ENCODE measurements around the gene PDIK1L.

Gene PDIK1L

DNA sequence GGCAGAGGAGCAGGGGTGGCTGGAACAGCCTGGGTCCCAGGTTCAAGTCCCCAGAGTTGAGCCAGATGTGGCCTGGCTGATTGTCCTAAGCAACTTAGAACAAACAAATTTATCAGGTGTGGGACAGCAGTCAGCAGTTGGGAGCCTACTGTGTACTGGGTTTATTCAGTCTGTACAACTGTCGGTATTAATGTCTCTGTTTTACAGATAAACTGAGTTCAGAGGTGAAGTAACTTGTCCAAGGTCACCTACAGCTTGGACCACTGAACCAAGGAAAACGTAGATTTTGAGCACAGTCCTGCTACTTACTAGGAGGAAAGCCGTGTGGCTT is 29.6 kb upstream of the PDIK1L start:
- peaks cover 56% of the 10 kb centered on the region for H3K27me3 ChIP-seq
- no peaks in the 10 kb centered on the region for H3K4me1 ChIP-seq (ENCODE audit: control insufficient read depth in 1 of 2, insufficient read depth in 1 of 2, low read depth in 1 of 2, low read length in 1 of 2)
- H3K27ac ChIP-seq: no peak overlapping the region
- TF ChIP-seq, protein P1, sequence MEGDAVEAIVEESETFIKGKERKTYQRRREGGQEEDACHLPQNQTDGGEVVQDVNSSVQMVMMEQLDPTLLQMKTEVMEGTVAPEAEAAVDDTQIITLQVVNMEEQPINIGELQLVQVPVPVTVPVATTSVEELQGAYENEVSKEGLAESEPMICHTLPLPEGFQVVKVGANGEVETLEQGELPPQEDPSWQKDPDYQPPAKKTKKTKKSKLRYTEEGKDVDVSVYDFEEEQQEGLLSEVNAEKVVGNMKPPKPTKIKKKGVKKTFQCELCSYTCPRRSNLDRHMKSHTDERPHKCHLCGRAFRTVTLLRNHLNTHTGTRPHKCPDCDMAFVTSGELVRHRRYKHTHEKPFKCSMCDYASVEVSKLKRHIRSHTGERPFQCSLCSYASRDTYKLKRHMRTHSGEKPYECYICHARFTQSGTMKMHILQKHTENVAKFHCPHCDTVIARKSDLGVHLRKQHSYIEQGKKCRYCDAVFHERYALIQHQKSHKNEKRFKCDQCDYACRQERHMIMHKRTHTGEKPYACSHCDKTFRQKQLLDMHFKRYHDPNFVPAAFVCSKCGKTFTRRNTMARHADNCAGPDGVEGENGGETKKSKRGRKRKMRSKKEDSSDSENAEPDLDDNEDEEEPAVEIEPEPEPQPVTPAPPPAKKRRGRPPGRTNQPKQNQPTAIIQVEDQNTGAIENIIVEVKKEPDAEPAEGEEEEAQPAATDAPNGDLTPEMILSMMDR (IDR thresholded peaks at IDR 0.05): no peak
- H3K36me3 ChIP-seq: no peaks in the 10 kb centered on the region
- no peaks in the 10 kb centered on the region for H3K9me3 ChIP-seq
- no peak overlapping the region for H3K4me3 ChIP-seq (ENCODE audit: low read depth in 1 of 2, low read length in 1 of 2)

DNA sequence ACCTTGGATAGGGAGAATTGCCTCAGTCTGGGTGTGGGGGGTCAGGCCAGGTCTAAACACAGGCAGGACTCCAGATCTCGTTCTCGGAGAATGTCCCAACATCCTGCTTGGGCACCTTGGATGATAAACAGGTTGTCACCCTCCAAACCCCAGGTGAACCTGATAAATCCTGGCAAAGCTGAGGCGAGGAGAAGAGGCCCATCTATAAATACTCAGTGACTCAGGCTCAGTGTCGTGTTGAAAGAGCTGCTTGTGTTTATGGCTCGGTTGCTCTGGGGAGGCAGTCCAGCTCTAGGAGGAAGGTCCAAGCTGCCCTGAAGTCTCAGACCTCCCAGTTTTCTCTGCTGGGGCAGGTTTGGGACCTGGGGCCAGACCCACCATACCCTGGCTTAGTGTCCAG is 28.4 kb upstream of the PDIK1L start:
- Histone ChIP-seq H3K27me3 (peaks cover 56% of the 10 kb centered on the region), H3K27ac (no peak overlapping the region), H3K4me3 (ENCODE audit: low read depth in 1 of 2, low read length in 1 of 2) (no peak overlapping the region), H3K9me3 (no peaks in the 10 kb centered on the region), H3K4me1 (ENCODE audit: control insufficient read depth in 1 of 2, insufficient read depth in 1 of 2, low read depth in 1 of 2, low read length in 1 of 2) (no peaks in the 10 kb centered on the region), H3K36me3 (no peaks in the 10 kb centered on the region)
- TF ChIP-seq, protein P1 (IDR thresholded peaks at IDR 0.05): no peak

DNA sequence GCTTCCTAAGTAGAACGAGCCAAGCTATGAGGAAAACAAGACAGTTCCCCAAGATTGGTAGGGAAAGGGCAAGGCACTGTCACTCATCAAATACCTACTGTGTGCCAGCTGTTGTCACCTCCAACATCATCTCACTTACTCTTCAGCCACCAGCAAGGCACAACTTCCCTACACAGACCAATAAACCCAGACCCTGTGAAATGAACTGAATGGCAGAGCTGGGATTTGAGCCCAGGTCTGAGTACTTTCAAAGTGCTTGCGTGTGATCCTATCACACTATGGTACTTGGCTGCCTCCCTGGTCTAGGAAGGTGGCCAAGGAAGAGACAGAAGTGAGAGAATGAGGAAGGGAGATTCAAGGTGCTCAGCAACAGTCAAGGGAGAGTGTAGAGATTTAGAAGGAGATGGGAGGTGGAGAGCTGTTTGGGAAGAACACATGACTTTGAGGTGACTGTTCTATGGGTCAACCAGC is 27.5 kb upstream of the PDIK1L start:
- Histone ChIP-seq H3K27ac (no peak overlapping the region), H3K27me3 (peaks cover 53% of the 10 kb centered on the region), H3K9me3 (no peaks in the 10 kb centered on the region), H3K4me1 (ENCODE audit: control insufficient read depth in 1 of 2, insufficient read depth in 1 of 2, low read depth in 1 of 2, low read length in 1 of 2) (no peaks in the 10 kb centered on the region), H3K36me3 (no peaks in the 10 kb centered on the region), H3K4me3 (ENCODE audit: low read depth in 1 of 2, low read length in 1 of 2) (no peak overlapping the region)
- TF ChIP-seq, protein P1 (IDR thresholded peaks at IDR 0.05): no peak

DNA sequence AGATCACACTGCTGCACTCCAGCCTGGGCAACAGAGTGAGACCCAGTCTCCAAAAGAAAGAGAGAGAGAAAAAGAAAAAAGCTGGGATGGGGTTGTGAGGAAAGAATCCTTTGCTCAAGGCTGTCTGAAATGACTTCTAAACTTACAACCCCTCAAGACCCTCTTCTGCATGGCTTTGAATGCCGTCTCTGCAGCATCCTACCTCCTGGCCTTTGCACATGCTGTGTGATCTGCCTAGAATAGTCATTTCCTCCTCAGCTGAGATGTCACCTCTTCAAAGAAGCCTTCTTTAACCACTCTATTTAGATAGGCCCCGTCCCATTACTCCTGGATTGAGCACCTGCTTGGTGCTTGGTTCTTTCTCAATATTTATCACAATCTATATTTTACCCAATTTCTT is 26.8 kb upstream of the PDIK1L start:
- no peaks in the 10 kb centered on the region for H3K9me3 ChIP-seq
- no peak overlapping the region for H3K4me3 ChIP-seq (ENCODE audit: low read depth in 1 of 2, low read length in 1 of 2)
- H3K4me1 ChIP-seq (ENCODE audit: control insufficient read depth in 1 of 2, insufficient read depth in 1 of 2, low read depth in 1 of 2, low read length in 1 of 2): no peaks in the 10 kb centered on the region
- no peak overlapping the region for H3K27ac ChIP-seq
- peaks cover 57% of the 10 kb centered on the region for H3K27me3 ChIP-seq
- H3K36me3 ChIP-seq: no peaks in the 10 kb centered on the region
- TF ChIP-seq, protein P1 (IDR thresholded peaks at IDR 0.05): no peak

DNA sequence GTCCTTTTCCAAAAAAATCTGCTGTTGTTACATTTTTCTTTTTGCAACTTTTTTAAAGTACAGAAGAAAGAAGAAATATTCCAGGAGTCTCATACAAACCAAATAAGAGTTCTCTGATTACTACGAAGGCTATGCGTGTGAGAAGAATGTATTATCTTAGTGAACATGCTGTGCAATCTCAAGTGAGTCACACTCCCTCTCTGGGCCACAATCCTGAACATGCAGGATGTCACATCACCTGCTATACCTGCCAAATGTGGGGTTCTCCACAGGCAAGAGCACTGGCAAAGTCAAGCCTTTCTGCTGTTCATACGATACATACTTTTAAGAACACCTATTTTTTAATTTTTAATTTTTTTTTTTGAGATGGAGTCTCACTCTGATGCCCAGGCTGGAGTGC is 22.5 kb upstream of the PDIK1L start:
- TF ChIP-seq, protein P1 (IDR thresholded peaks at IDR 0.05): no peak
- Histone ChIP-seq H3K9me3 (no peaks in the 10 kb centered on the region), H3K36me3 (no peaks in the 10 kb centered on the region), H3K4me1 (ENCODE audit: control insufficient read depth in 1 of 2, insufficient read depth in 1 of 2, low read depth in 1 of 2, low read length in 1 of 2) (no peaks in the 10 kb centered on the region), H3K27me3 (peaks cover 67% of the 10 kb centered on the region), H3K27ac (no peak overlapping the region), H3K4me3 (ENCODE audit: low read depth in 1 of 2, low read length in 1 of 2) (no peak overlapping the region)

DNA sequence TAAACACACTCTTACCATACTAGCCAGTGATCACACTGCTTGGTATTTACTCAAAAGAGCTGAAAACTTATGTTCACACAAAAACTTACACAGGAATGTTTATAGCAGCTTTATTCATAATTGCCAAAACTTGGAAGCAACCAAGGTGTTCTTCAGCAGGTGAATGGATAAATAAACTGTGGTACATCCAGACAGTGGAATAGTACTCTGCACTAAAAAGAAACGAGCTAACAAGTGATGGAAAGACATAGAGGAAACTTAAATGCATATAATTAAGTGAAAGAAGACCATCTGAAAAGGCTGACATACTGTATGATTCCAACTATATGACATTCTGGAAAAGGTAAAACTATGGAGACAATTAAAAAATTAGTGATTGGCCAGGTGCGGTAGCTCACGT is 20.7 kb upstream of the PDIK1L start:
- H3K4me1 ChIP-seq (ENCODE audit: control insufficient read depth in 1 of 2, insufficient read depth in 1 of 2, low read depth in 1 of 2, low read length in 1 of 2): no peaks in the 10 kb centered on the region
- H3K4me3 ChIP-seq (ENCODE audit: low read depth in 1 of 2, low read length in 1 of 2): no peak overlapping the region
- TF ChIP-seq, protein P1 (IDR thresholded peaks at IDR 0.05): no peak
- peaks cover 65% of the 10 kb centered on the region for H3K27me3 ChIP-seq
- H3K36me3 ChIP-seq: no peaks in the 10 kb centered on the region
- H3K9me3 ChIP-seq: no peaks in the 10 kb centered on the region
- H3K27ac ChIP-seq: no peak overlapping the region

Measured in neutrophil (primary cell).